ENCODE results near the gene ZNF814. TPM values are rescaled to one million over a fixed set of nuclear protein-coding genes. Genes with fewer than 3 reads are reported as not detected.
"Not testable (repeated sequence)": the region's sequence is repeated elsewhere in the genome, so short reads cannot be mapped to it uniquely, and the experiment has no call there.

Gene ZNF814
- total RNA-seq, 1 donor from 2014 or later: 19.3 TPM

- Histone ChIP-seq H3K27me3 (ENCODE audit: control insufficient read depth, insufficient read depth, low read length) (no peaks in the 10 kb centered on the region), H3K4me3 (ENCODE audit: low read depth, low read length) (no peak overlapping the region), H3K36me3 (ENCODE audit: control insufficient read depth, insufficient read depth, low read length) (peaks cover 2% of the 10 kb centered on the region)
- DNase-seq (ENCODE audit: low read depth): no peak
- TF ChIP-seq CTCF (IDR thresholded peaks at IDR 0.05; ENCODE audit: insufficient read depth, low read length, poor library complexity, severe bottlenecking): no peak
Measured at GRCh38 chr19:57914531-57914930, 25.7 kb upstream of the ZNF814 start.

- TF ChIP-seq CTCF (IDR thresholded peaks at IDR 0.05; ENCODE audit: insufficient read depth, low read length, poor library complexity, severe bottlenecking): no peak
- DNase-seq (ENCODE audit: low read depth): no peak
- H3K36me3 ChIP-seq (ENCODE audit: control insufficient read depth, insufficient read depth, low read length): peaks cover 3% of the 10 kb centered on the region
- H3K27me3 ChIP-seq (ENCODE audit: control insufficient read depth, insufficient read depth, low read length): no peaks in the 10 kb centered on the region
- no peak overlapping the region for H3K4me3 ChIP-seq (ENCODE audit: low read depth, low read length)
Measured at GRCh38 chr19:57907394-57907793, 18.6 kb upstream of the ZNF814 start.

GRCh38 chr19:57905258-57905657 lies 16.4 kb upstream of the ZNF814 start:
- DNase-seq (ENCODE audit: low read depth): no peak
- no peaks in the 10 kb centered on the region for H3K27me3 ChIP-seq (ENCODE audit: control insufficient read depth, insufficient read depth, low read length)
- H3K36me3 ChIP-seq (ENCODE audit: control insufficient read depth, insufficient read depth, low read length): peaks cover 1% of the 10 kb centered on the region
- no peak overlapping the region for H3K4me3 ChIP-seq (ENCODE audit: low read depth, low read length)
- no peak for TF ChIP-seq CTCF (IDR thresholded peaks at IDR 0.05; ENCODE audit: insufficient read depth, low read length, poor library complexity, severe bottlenecking)

GRCh38 chr19:57903618-57904184 lies 14.9 kb upstream of the ZNF814 start:
- H3K36me3 ChIP-seq (ENCODE audit: control insufficient read depth, insufficient read depth, low read length): peaks cover 1% of the 10 kb centered on the region
- H3K4me3 ChIP-seq (ENCODE audit: low read depth, low read length): no peak overlapping the region
- DNase-seq (ENCODE audit: low read depth): no peak
- TF ChIP-seq CTCF (IDR thresholded peaks at IDR 0.05; ENCODE audit: insufficient read depth, low read length, poor library complexity, severe bottlenecking): no peak
- no peaks in the 10 kb centered on the region for H3K27me3 ChIP-seq (ENCODE audit: control insufficient read depth, insufficient read depth, low read length)

GRCh38 chr19:57900311-57900710 lies 11.5 kb upstream of the ZNF814 start:
- no peak for DNase-seq (ENCODE audit: low read depth)
- Histone ChIP-seq H3K36me3 (ENCODE audit: control insufficient read depth, insufficient read depth, low read length) (no peaks in the 10 kb centered on the region), H3K27me3 (ENCODE audit: control insufficient read depth, insufficient read depth, low read length) (no peaks in the 10 kb centered on the region), H3K4me3 (ENCODE audit: low read depth, low read length) (no peak overlapping the region)
- no peak for TF ChIP-seq CTCF (IDR thresholded peaks at IDR 0.05; ENCODE audit: insufficient read depth, low read length, poor library complexity, severe bottlenecking)

- not testable (repeated sequence) for DNase-seq (ENCODE audit: low read depth); H3K4me3 ChIP-seq (ENCODE audit: low read depth, low read length); H3K27me3 ChIP-seq (ENCODE audit: control insufficient read depth, insufficient read depth, low read length); H3K36me3 ChIP-seq (ENCODE audit: control insufficient read depth, insufficient read depth, low read length)
Measured at GRCh38 chr19:57890706-57891105, 1.9 kb upstream of the ZNF814 start.
